OCI-LY1 (cell line): ENCODE measurements around the gene S100B.

ENCODE experiments used
- H2AFZ ChIP-seq: fragments of 200-600 bp; sonication (generic), shearing (Covaris generic); 2 replicates; pipeline ENCODE4 v1.6.0; 2014; ENCODE audit warnings: antibody characterized with exemption, mild to moderate bottlenecking, low read length
- H3F3A ChIP-seq: fragments of 200-600 bp; sonication (generic), shearing (Covaris generic); 2 replicates; pipeline ENCODE4 v1.6.0; 2014; ENCODE audit warnings: mild to moderate bottlenecking, antibody characterized with exemption, low read length, moderate library complexity; ENCODE audit not compliant: insufficient read depth
- H3K27ac ChIP-seq: fragments of 200-600 bp; sonication (generic); 2 replicates; pipeline ENCODE4 v1.5.1; 2014; ENCODE audit warnings: low read length, mixed run types, mild to moderate bottlenecking, low read depth; ENCODE audit not compliant: poor library complexity, severe bottlenecking
- H3K27me3 ChIP-seq: fragments of 200-600 bp; sonication (generic); 2 replicates; pipeline ENCODE4 v1.6.0; 2014; ENCODE audit warnings: antibody characterized with exemption, mild to moderate bottlenecking, low read length, moderate library complexity; ENCODE audit not compliant: insufficient read depth
- H3K36me3 ChIP-seq: fragments of 200-600 bp; sonication (generic); 2 replicates; pipeline ENCODE4 v1.6.1; 2014; ENCODE audit warnings: mild to moderate bottlenecking, antibody characterized with exemption, low read length, moderate library complexity, mixed read lengths; ENCODE audit not compliant: insufficient read depth
- H3K4me1 ChIP-seq: fragments of 200-600 bp; sonication (generic); 2 replicates; pipeline ENCODE4 v1.5.1; 2014; ENCODE audit warnings: mild to moderate bottlenecking, low read length, moderate library complexity; ENCODE audit not compliant: insufficient read depth, severe bottlenecking
- H3K4me2 ChIP-seq: fragments of 200-600 bp; sonication (generic), shearing (Covaris generic); 2 replicates; pipeline ENCODE4 v1.6.1; 2014; ENCODE audit warnings: low read length
- H3K4me3 ChIP-seq: fragments of 200-600 bp; sonication (generic); 2 replicates; pipeline ENCODE4 v1.5.1; 2014; ENCODE audit warnings: low read length, low read depth, mild to moderate bottlenecking, mixed read lengths; ENCODE audit not compliant: poor library complexity, severe bottlenecking
- H3K79me2 ChIP-seq: fragments of 200-600 bp; shearing (Covaris generic); 2 replicates; pipeline ENCODE4 v1.6.1; 2016; ENCODE audit warnings: mixed run types, low read length, mixed read lengths; ENCODE audit not compliant: insufficient read depth
- H3K9ac ChIP-seq: fragments of 200-600 bp; sonication (generic), shearing (Covaris generic); 2 replicates; pipeline ENCODE4 v1.6.1; 2014; ENCODE audit warnings: mild to moderate bottlenecking, low read length, mixed read lengths
- H3K9me2 ChIP-seq: fragments of 200-600 bp; sonication (generic), shearing (Covaris generic); 2 replicates; pipeline ENCODE4 v1.6.1; 2014; ENCODE audit warnings: low read depth, mild to moderate bottlenecking, low read length, mixed read lengths
- H3K9me3 ChIP-seq: fragments of 200-600 bp; shearing (Covaris generic); 2 replicates; pipeline ENCODE4 v1.6.1; 2014; ENCODE audit warnings: low read length, mixed read lengths
- H4K20me1 ChIP-seq: fragments of 200-600 bp; sonication (generic), shearing (Covaris generic); 2 replicates; pipeline ENCODE4 v1.6.0; 2016; ENCODE audit warnings: mild to moderate bottlenecking, low read length; ENCODE audit not compliant: insufficient read depth
- EZH2 ChIP-seq: fragments of 200-600 bp; sonication (generic), shearing (Covaris generic); IDR thresholded peaks from 2 replicates; pipeline ENCODE4 v1.8.0; 2017; ENCODE audit warnings: borderline replicate concordance, mixed run types, mild to moderate bottlenecking, antibody characterized with exemption, low read length, moderate library complexity, mixed read lengths
- TF ChIP-seq, protein P1 (sequence below): fragments of 200-600 bp; sonication (generic), shearing (Covaris generic); IDR thresholded peaks from 2 replicates; pipeline ENCODE4 v1.5.1; 2017; ENCODE audit warnings: mild to moderate bottlenecking, antibody characterized with exemption, low read length, moderate library complexity, mixed read lengths

S100B gene

DNA sequence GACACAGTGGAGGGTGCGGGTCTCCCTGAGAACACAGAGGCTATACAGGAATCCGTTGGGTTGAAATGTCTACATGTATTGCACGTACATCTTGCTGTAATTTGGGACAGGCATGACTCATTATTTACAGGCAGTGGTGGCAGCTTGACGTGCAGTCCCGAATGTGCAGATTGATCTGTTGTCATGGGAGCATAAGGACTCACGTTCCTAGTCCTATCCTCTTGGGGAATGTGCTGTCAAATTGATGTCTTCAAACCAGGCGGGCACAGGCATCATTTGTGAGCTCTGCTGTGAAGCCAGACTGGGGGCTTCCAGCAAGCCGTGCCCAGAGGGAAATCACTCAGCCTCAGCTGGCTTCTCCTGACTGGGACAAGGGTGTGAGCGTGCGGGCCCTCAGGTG is 40.5 kb downstream of the S100B start:
- no peak overlapping the region for H3K9ac ChIP-seq
- H3F3A ChIP-seq, result no peaks in the 10 kb centered on the region
- H3K4me3 ChIP-seq, result no peak overlapping the region
- TF ChIP-seq, protein P1, sequence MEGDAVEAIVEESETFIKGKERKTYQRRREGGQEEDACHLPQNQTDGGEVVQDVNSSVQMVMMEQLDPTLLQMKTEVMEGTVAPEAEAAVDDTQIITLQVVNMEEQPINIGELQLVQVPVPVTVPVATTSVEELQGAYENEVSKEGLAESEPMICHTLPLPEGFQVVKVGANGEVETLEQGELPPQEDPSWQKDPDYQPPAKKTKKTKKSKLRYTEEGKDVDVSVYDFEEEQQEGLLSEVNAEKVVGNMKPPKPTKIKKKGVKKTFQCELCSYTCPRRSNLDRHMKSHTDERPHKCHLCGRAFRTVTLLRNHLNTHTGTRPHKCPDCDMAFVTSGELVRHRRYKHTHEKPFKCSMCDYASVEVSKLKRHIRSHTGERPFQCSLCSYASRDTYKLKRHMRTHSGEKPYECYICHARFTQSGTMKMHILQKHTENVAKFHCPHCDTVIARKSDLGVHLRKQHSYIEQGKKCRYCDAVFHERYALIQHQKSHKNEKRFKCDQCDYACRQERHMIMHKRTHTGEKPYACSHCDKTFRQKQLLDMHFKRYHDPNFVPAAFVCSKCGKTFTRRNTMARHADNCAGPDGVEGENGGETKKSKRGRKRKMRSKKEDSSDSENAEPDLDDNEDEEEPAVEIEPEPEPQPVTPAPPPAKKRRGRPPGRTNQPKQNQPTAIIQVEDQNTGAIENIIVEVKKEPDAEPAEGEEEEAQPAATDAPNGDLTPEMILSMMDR, result no peak
- no peak for TF ChIP-seq EZH2
- H4K20me1 ChIP-seq, result no peaks in the 10 kb centered on the region
- no peak overlapping the region for H3K27ac ChIP-seq
- peaks cover 81% of the 10 kb centered on the region for H3K36me3 ChIP-seq
- no peak overlapping the region for H3K4me2 ChIP-seq
- H3K4me1 ChIP-seq, result peaks cover 20% of the 10 kb centered on the region
- H3K27me3 ChIP-seq, result no peaks in the 10 kb centered on the region
- H3K9me3 ChIP-seq, result no peaks in the 10 kb centered on the region
- no peaks in the 10 kb centered on the region for H3K9me2 ChIP-seq
- H2AFZ ChIP-seq, result no peak overlapping the region
- H3K79me2 ChIP-seq, result no peaks in the 10 kb centered on the region

DNA sequence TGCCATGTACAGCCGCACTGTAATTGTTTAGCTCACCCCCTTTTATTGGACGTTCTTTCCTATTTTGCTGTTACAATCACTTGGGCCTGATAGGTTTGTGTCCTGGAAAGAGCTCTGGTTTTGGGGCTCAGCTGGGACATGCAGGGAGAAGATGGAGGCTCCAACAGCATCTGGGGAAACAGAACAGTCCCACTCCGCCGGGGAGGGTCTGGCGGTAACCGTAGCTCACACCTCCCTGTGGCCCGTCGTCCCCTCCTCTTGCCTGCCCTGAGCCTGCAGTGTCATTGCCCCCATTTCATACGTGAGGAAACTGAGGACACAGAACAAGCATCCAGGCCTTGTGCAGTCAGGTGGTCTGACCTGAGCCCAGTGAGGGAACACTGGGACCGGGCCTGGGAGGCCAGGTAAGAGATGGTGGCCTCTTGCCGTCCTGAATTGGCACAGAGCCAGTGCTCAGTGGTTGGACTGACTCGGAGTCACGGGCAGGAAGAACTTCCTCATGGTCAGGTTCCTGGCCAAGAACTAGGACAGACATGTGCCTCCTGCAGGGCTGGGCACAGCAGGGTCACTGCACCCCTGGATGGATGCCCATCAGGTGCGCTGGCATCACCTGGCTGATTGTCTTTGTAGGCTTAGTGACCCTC is 41.8 kb downstream of the S100B start:
- Histone ChIP-seq H3K4me2 (no peak overlapping the region), H2AFZ (no peak overlapping the region), H3F3A (no peaks in the 10 kb centered on the region), H3K27ac (no peak overlapping the region), H3K9me2 (no peaks in the 10 kb centered on the region), H4K20me1 (no peaks in the 10 kb centered on the region), H3K79me2 (no peaks in the 10 kb centered on the region), H3K36me3 (peaks cover 70% of the 10 kb centered on the region), H3K4me3 (no peak overlapping the region), H3K9ac (no peak overlapping the region), H3K9me3 (no peaks in the 10 kb centered on the region), H3K27me3 (no peaks in the 10 kb centered on the region), H3K4me1 (peaks cover 30% of the 10 kb centered on the region)
- no peak for TF ChIP-seq EZH2
- TF ChIP-seq, protein P1, result no peak

DNA sequence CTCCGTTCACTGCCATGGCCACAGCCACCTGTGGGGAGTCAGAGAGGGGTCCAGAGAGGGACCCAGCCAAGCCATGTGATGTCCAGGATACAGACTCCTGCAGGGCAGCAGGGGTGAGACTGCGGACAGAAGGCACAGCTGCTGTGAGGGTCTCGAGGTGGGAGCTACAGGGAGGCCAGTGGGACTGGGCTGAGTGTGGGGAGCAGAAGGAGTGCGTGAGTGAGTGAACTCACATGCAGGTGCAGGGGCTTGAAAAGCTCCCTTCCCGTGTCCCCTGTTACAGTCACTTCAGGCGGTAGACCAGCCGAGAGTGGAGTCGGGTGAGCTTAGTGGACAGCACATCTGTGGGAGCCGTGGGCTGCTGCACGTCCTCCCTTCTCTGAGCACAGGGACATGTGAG is 42.4 kb downstream of the S100B start:
- no peak overlapping the region for H3K27ac ChIP-seq
- H3K36me3 ChIP-seq, result peaks cover 64% of the 10 kb centered on the region
- TF ChIP-seq, protein P1, result no peak
- no peak for TF ChIP-seq EZH2

More for the DNA sequence above, 42.4 kb downstream of the S100B start:
- H3K9me2 ChIP-seq, result no peaks in the 10 kb centered on the region
- no peaks in the 10 kb centered on the region for H3F3A ChIP-seq
- no peaks in the 10 kb centered on the region for H3K79me2 ChIP-seq
- H3K4me3 ChIP-seq, result no peak overlapping the region
- no peaks in the 10 kb centered on the region for H3K9me3 ChIP-seq
- H3K27me3 ChIP-seq, result no peaks in the 10 kb centered on the region
- H3K4me1 ChIP-seq, result peaks cover 30% of the 10 kb centered on the region
- no peaks in the 10 kb centered on the region for H4K20me1 ChIP-seq
- H3K4me2 ChIP-seq, result no peak overlapping the region
- H3K9ac ChIP-seq, result no peak overlapping the region
- no peak overlapping the region for H2AFZ ChIP-seq
